Measurements from ENCODE around the gene NMNAT2.
"Not testable (repeated sequence)": the region's sequence is repeated elsewhere in the genome, so short reads cannot be mapped to it uniquely, and the experiment has no call there.

The NMNAT2 gene

GRCh38 chr1:183416850-183417771 lies 1.1 kb downstream of the NMNAT2 start:
- H3K4me3 ChIP-seq (ENCODE audit: low read length) = peak overlapping the region; percentile 57
- DNase-seq (ENCODE audit: low read depth) = peak; percentile 76
- H3K27me3 ChIP-seq (replicated peaks; ENCODE audit: control insufficient read depth, insufficient read depth, low read length) = peaks cover 56% of the 10 kb centered on the region

GRCh38 chr1:183414365-183414764 lies 3.8 kb downstream of the NMNAT2 start:
- peaks cover 36% of the 10 kb centered on the region for H3K27me3 ChIP-seq (replicated peaks; ENCODE audit: control insufficient read depth, insufficient read depth, low read length)
- H3K36me3 ChIP-seq (ENCODE audit: control insufficient read depth, insufficient read depth, low read length, severe bottlenecking) = no peaks in the 10 kb centered on the region
- H3K4me3 ChIP-seq (ENCODE audit: low read length) = no peak overlapping the region
- H3K4me1 ChIP-seq (ENCODE audit: control insufficient read depth, insufficient read depth, low read length) = peaks cover 10% of the 10 kb centered on the region
- no peak for DNase-seq (ENCODE audit: low read depth)
- H3K9ac ChIP-seq (ENCODE audit: low read length) = no peak overlapping the region
- H3K9me3 ChIP-seq (ENCODE audit: control insufficient read depth, low read length) = no peaks in the 10 kb centered on the region

More at GRCh38 chr1:183416850-183417771, 1.1 kb downstream of the NMNAT2 start:
- no peaks in the 10 kb centered on the region for H3K9me3 ChIP-seq (ENCODE audit: control insufficient read depth, low read length)
- H3K36me3 ChIP-seq (ENCODE audit: control insufficient read depth, insufficient read depth, low read length, severe bottlenecking) = no peaks in the 10 kb centered on the region
- H3K4me1 ChIP-seq (ENCODE audit: control insufficient read depth, insufficient read depth, low read length) = peaks cover 10% of the 10 kb centered on the region
- H3K9ac ChIP-seq (ENCODE audit: low read length) = no peak overlapping the region

GRCh38 chr1:183411091-183411490 lies 7.1 kb downstream of the NMNAT2 start:
- Histone ChIP-seq H3K4me1 (ENCODE audit: control insufficient read depth, insufficient read depth, low read length) (no peaks in the 10 kb centered on the region), H3K9me3 (ENCODE audit: control insufficient read depth, low read length) (peaks cover 4% of the 10 kb centered on the region), H3K4me3 (ENCODE audit: low read length) (no peak overlapping the region), H3K36me3 (ENCODE audit: control insufficient read depth, insufficient read depth, low read length, severe bottlenecking) (no peaks in the 10 kb centered on the region), H3K27me3 (replicated peaks; ENCODE audit: control insufficient read depth, insufficient read depth, low read length) (peaks cover 8% of the 10 kb centered on the region), H3K9ac (ENCODE audit: low read length) (no peak overlapping the region)
- no peak for DNase-seq (ENCODE audit: low read depth)

GRCh38 chr1:183407961-183408360 lies 10.2 kb downstream of the NMNAT2 start:
- DNase-seq (ENCODE audit: low read depth) = no peak
- H3K9ac ChIP-seq (ENCODE audit: low read length) = no peak overlapping the region
- H3K27me3 ChIP-seq (replicated peaks; ENCODE audit: control insufficient read depth, insufficient read depth, low read length) = peaks cover 20% of the 10 kb centered on the region
- no peak overlapping the region for H3K4me3 ChIP-seq (ENCODE audit: low read length)
- H3K9me3 ChIP-seq (ENCODE audit: control insufficient read depth, low read length) = peaks cover 4% of the 10 kb centered on the region
- no peaks in the 10 kb centered on the region for H3K36me3 ChIP-seq (ENCODE audit: control insufficient read depth, insufficient read depth, low read length, severe bottlenecking)
- H3K4me1 ChIP-seq (ENCODE audit: control insufficient read depth, insufficient read depth, low read length) = no peaks in the 10 kb centered on the region

GRCh38 chr1:183407474-183407873 lies 10.7 kb downstream of the NMNAT2 start:
- peaks cover 4% of the 10 kb centered on the region for H3K9me3 ChIP-seq (ENCODE audit: control insufficient read depth, low read length)
- no peak overlapping the region for H3K9ac ChIP-seq (ENCODE audit: low read length)

GRCh38 chr1:183404476-183404875 lies 13.7 kb downstream of the NMNAT2 start:
- Histone ChIP-seq H3K27me3 (replicated peaks; ENCODE audit: control insufficient read depth, insufficient read depth, low read length) (peaks cover 20% of the 10 kb centered on the region), H3K4me1 (ENCODE audit: control insufficient read depth, insufficient read depth, low read length) (no peaks in the 10 kb centered on the region), H3K9me3 (ENCODE audit: control insufficient read depth, low read length) (peaks cover 4% of the 10 kb centered on the region), H3K4me3 (ENCODE audit: low read length) (no peak overlapping the region), H3K36me3 (ENCODE audit: control insufficient read depth, insufficient read depth, low read length, severe bottlenecking) (no peaks in the 10 kb centered on the region), H3K9ac (ENCODE audit: low read length) (no peak overlapping the region)
- no peak for DNase-seq (ENCODE audit: low read depth)

More at GRCh38 chr1:183407474-183407873, 10.7 kb downstream of the NMNAT2 start:
- Histone ChIP-seq H3K27me3 (replicated peaks; ENCODE audit: control insufficient read depth, insufficient read depth, low read length) (peaks cover 20% of the 10 kb centered on the region), H3K36me3 (ENCODE audit: control insufficient read depth, insufficient read depth, low read length, severe bottlenecking) (no peaks in the 10 kb centered on the region), H3K4me3 (ENCODE audit: low read length) (no peak overlapping the region), H3K4me1 (ENCODE audit: control insufficient read depth, insufficient read depth, low read length) (no peaks in the 10 kb centered on the region)
- DNase-seq (ENCODE audit: low read depth) = no peak

GRCh38 chr1:183403498-183403897 lies 14.7 kb downstream of the NMNAT2 start:
- Histone ChIP-seq H3K4me3 (ENCODE audit: low read length) (no peak overlapping the region), H3K36me3 (ENCODE audit: control insufficient read depth, insufficient read depth, low read length, severe bottlenecking) (no peaks in the 10 kb centered on the region), H3K9me3 (ENCODE audit: control insufficient read depth, low read length) (peaks cover 4% of the 10 kb centered on the region), H3K27me3 (replicated peaks; ENCODE audit: control insufficient read depth, insufficient read depth, low read length) (peaks cover 20% of the 10 kb centered on the region), H3K9ac (ENCODE audit: low read length) (no peak overlapping the region), H3K4me1 (ENCODE audit: control insufficient read depth, insufficient read depth, low read length) (no peaks in the 10 kb centered on the region)
- no peak for DNase-seq (ENCODE audit: low read depth)

- H3K4me3 ChIP-seq (ENCODE audit: low read length); H3K4me1 ChIP-seq (ENCODE audit: control insufficient read depth, insufficient read depth, low read length); H3K9ac ChIP-seq (ENCODE audit: low read length); H3K36me3 ChIP-seq (ENCODE audit: control insufficient read depth, insufficient read depth, low read length, severe bottlenecking); DNase-seq (ENCODE audit: low read depth); H3K9me3 ChIP-seq (ENCODE audit: control insufficient read depth, low read length): not testable (repeated sequence)
- peaks cover 26% of the 10 kb centered on the region for H3K27me3 ChIP-seq (replicated peaks; ENCODE audit: control insufficient read depth, insufficient read depth, low read length)
These were observed 16.6 kb downstream of the NMNAT2 start for GRCh38 chr1:183401565-183401964.

- Histone ChIP-seq H3K4me1 (ENCODE audit: control insufficient read depth, insufficient read depth, low read length) (no peaks in the 10 kb centered on the region), H3K4me3 (ENCODE audit: low read length) (no peak overlapping the region), H3K36me3 (ENCODE audit: control insufficient read depth, insufficient read depth, low read length, severe bottlenecking) (no peaks in the 10 kb centered on the region), H3K27me3 (replicated peaks; ENCODE audit: control insufficient read depth, insufficient read depth, low read length) (peaks cover 47% of the 10 kb centered on the region), H3K9me3 (ENCODE audit: control insufficient read depth, low read length) (no peaks in the 10 kb centered on the region), H3K9ac (ENCODE audit: low read length) (no peak overlapping the region)
- no peak for DNase-seq (ENCODE audit: low read depth)
These were observed 23.7 kb downstream of the NMNAT2 start for GRCh38 chr1:183394435-183394834.

- H3K4me1 ChIP-seq (ENCODE audit: control insufficient read depth, insufficient read depth, low read length) = no peaks in the 10 kb centered on the region
- no peak for DNase-seq (ENCODE audit: low read depth)
- H3K27me3 ChIP-seq (replicated peaks; ENCODE audit: control insufficient read depth, insufficient read depth, low read length) = peaks cover 55% of the 10 kb centered on the region
- H3K9me3 ChIP-seq (ENCODE audit: control insufficient read depth, low read length) = no peaks in the 10 kb centered on the region
- no peak overlapping the region for H3K9ac ChIP-seq (ENCODE audit: low read length)
- no peak overlapping the region for H3K4me3 ChIP-seq (ENCODE audit: low read length)
- no peaks in the 10 kb centered on the region for H3K36me3 ChIP-seq (ENCODE audit: control insufficient read depth, insufficient read depth, low read length, severe bottlenecking)
These were observed 26.3 kb downstream of the NMNAT2 start for GRCh38 chr1:183391863-183392262.

- no peaks in the 10 kb centered on the region for H3K9me3 ChIP-seq (ENCODE audit: control insufficient read depth, low read length)
- no peak for DNase-seq (ENCODE audit: low read depth)
- H3K4me3 ChIP-seq (ENCODE audit: low read length) = no peak overlapping the region
- no peaks in the 10 kb centered on the region for H3K36me3 ChIP-seq (ENCODE audit: control insufficient read depth, insufficient read depth, low read length, severe bottlenecking)
- H3K27me3 ChIP-seq (replicated peaks; ENCODE audit: control insufficient read depth, insufficient read depth, low read length) = peaks cover 45% of the 10 kb centered on the region
- no peak overlapping the region for H3K9ac ChIP-seq (ENCODE audit: low read length)
- H3K4me1 ChIP-seq (ENCODE audit: control insufficient read depth, insufficient read depth, low read length) = no peaks in the 10 kb centered on the region
These were observed 27.6 kb downstream of the NMNAT2 start for GRCh38 chr1:183390561-183390960.

All from adipocyte (in vitro differentiated cells).